Stomach (tissue), 4 donors: Measurements from ENCODE around the gene GOLGA6L2.

Experiments
- POLR2AphosphoS5 ChIP-seq, 3 donors: sonication (generic); formaldehyde crosslinking; IDR thresholded peaks; one replicate each; pipeline ENCODE4 v1.6.1; 2016; ENCODE audit warnings: antibody characterized with exemption in 3 of 3
- TF ChIP-seq, protein P1 (sequence below), 7 experiments: fragments of 450-650 bp in 4 of 7; fragments of 200-600 bp in 3 of 7; sonication (generic) in 3 of 7; IDR thresholded peaks; one replicate each; pipeline ENCODE4 v1.5.1; 2016 to 2019; ENCODE audit warnings: antibody characterized with exemption in 7 of 7, control low read depth in 2 of 7, mild to moderate bottlenecking in 1 of 7

DNA sequence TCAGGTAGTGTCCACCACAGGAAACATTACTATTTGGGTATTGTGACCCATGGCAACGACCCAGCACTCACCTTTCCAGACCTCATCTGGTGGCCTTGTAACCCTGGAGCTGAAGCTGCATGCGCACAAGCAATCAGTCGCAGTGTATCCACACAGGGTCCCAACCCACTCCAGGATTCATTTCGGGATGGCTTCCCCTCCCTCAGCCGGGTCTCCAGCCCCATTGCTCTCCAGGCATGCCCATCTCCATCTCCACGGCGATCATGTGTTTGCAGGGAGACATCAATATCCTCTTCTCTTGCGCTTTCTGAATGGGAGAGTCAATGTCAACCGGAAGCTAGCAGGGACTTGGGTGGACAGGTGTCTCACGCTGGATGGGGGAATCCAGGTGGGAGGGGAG, 35.2 kb downstream of the GOLGA6L2 start:
- TF ChIP-seq, protein P1, sequence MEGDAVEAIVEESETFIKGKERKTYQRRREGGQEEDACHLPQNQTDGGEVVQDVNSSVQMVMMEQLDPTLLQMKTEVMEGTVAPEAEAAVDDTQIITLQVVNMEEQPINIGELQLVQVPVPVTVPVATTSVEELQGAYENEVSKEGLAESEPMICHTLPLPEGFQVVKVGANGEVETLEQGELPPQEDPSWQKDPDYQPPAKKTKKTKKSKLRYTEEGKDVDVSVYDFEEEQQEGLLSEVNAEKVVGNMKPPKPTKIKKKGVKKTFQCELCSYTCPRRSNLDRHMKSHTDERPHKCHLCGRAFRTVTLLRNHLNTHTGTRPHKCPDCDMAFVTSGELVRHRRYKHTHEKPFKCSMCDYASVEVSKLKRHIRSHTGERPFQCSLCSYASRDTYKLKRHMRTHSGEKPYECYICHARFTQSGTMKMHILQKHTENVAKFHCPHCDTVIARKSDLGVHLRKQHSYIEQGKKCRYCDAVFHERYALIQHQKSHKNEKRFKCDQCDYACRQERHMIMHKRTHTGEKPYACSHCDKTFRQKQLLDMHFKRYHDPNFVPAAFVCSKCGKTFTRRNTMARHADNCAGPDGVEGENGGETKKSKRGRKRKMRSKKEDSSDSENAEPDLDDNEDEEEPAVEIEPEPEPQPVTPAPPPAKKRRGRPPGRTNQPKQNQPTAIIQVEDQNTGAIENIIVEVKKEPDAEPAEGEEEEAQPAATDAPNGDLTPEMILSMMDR (IDR thresholded peaks at IDR 0.05): no peak
- no peak for TF ChIP-seq POLR2AphosphoS5 (IDR thresholded peaks at IDR 0.05)
